CD4-positive, CD25-positive, alpha-beta regulatory T cell (primary cell): ENCODE data around the gene RPL26. TPM values are rescaled to one million over a fixed set of nuclear protein-coding genes. Genes with fewer than 3 reads are reported as not detected.
"Not testable (repeated sequence)": the region's sequence is repeated elsewhere in the genome, so short reads cannot be mapped to it uniquely, and the experiment has no call there.

Experiments
- ATAC-seq, 2 donors: fragments of 150-1000 bp; cut with Tn5 transposase; one replicate each; pipeline ENCODE4 v1.10.0; 2021; ENCODE audit warnings: low read depth in 2 of 2, moderate number of reproducible peaks in 2 of 2, moderate library complexity in 1 of 2
- DNase-seq, 3 donors: peaks; one replicate each; pipeline versions ENCODE4 v3.0.0 to v3.0.0-alpha.2; 2012 to 2022; ENCODE audit warnings: mixed read lengths in 1 of 3
- H3K27ac ChIP-seq: one replicate; pipeline ENCODE4 v1.7.0; 2013; ENCODE audit warnings: mild to moderate bottlenecking, low read length; ENCODE audit not compliant: insufficient read depth, poor library complexity, severe bottlenecking
- H3K27me3 ChIP-seq: one replicate; pipeline ENCODE4 v1.7.0; 2013; ENCODE audit warnings: low read length; ENCODE audit not compliant: control insufficient read depth, insufficient read depth
- H3K36me3 ChIP-seq: one replicate; pipeline ENCODE4 v1.7.0; 2013; ENCODE audit warnings: mild to moderate bottlenecking, low read length, moderate library complexity; ENCODE audit not compliant: control insufficient read depth, insufficient read depth
- H3K4me1 ChIP-seq: 2 replicates; pipeline ENCODE4 v1.7.0; 2013; ENCODE audit warnings: mild to moderate bottlenecking, low read length; ENCODE audit not compliant: insufficient read depth, control insufficient read depth, poor library complexity, severe bottlenecking
- H3K4me3 ChIP-seq: one replicate; pipeline ENCODE4 v1.7.0; 2013; ENCODE audit warnings: low read depth, mild to moderate bottlenecking, low read length, moderate library complexity
- H3K9me3 ChIP-seq, 2 experiments: 1 replicate in 1 of 2; 2 replicates in 1 of 2; pipeline ENCODE4 v1.7.0; 2013; ENCODE audit warnings: low read length in 2 of 2, mild to moderate bottlenecking in 1 of 2, moderate library complexity in 1 of 2; ENCODE audit not compliant: control insufficient read depth in 2 of 2
- H3K27ac Mint-ChIP-seq, 3 donors: one replicate each; pipeline ENCODE4 v1.8.0; 2020 to 2022; ENCODE audit warnings: mild to moderate bottlenecking in 3 of 3, mixed read lengths in 3 of 3, moderate library complexity in 2 of 3
- H3K27me3 Mint-ChIP-seq: one replicate; pipeline ENCODE4 v1.8.0; 2022; ENCODE audit warnings: mild to moderate bottlenecking, mixed read lengths
- H3K36me3 Mint-ChIP-seq: one replicate; pipeline ENCODE4 v1.8.0; 2020; ENCODE audit warnings: mixed read lengths
- H3K4me1 Mint-ChIP-seq, 4 donors: one replicate each; pipeline ENCODE4 v1.8.0; 2020 to 2022; ENCODE audit warnings: mixed read lengths in 4 of 4, mild to moderate bottlenecking in 1 of 4
- H3K4me3 Mint-ChIP-seq, 4 donors: one replicate each; pipeline ENCODE4 v1.8.0; 2020 to 2022; ENCODE audit warnings: mild to moderate bottlenecking in 4 of 4, mixed read lengths in 4 of 4, moderate library complexity in 3 of 4
- H3K9me3 Mint-ChIP-seq, 7 donors: one replicate each; pipeline ENCODE4 v1.8.0; 2020 to 2022; ENCODE audit warnings: mixed read lengths in 7 of 7, mild to moderate bottlenecking in 3 of 7, moderate library complexity in 2 of 7
- polyA plus RNA-seq, 4 donors: library from polyadenylated mRNA; unstranded; fragments of 300-500 nt; fragmentation: Illumina TruSeq; gene quantifications; one replicate each; pipeline ENCODE4 v1.2.3, GENCODE V29; 2021
- total RNA-seq: library from RNA; stranded (reverse); gene quantifications from one replicate; pipeline ENCODE4 v1.2.3, GENCODE V29; 2022

The RPL26 gene
- total and polyA plus RNA-seq, 5 donors from 2014 or later: 1,483 to 2,192 (median 1,806) TPM

DNA sequence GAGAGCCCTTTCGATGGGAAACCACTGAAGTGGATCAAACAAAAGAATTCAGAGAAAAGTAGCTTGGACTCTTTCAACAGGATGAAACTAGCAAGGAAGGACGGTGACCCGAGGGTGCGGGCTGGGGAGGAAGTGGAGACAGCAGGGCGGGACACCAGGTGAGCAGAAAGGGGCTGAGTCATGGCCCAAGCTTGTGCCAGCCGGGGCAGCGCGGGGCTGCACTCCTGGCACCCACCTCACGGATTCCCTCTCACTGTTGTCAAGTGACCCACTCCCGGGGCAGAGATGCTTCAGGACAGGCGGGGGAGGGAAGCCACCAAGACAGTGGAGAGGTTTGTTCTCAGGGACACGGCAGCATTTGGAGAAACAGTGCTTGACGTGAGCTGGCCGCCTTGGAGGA lies 25.4 kb upstream of the RPL26 start:
- Histone ChIP-seq H3K4me3 (no peak overlapping the region), H3K9me3 (no peaks in the 10 kb centered on the region), H3K36me3 (no peaks in the 10 kb centered on the region), H3K27ac (no peak overlapping the region), H3K4me1 (no peaks in the 10 kb centered on the region), H3K27me3 (peaks cover 3% of the 10 kb centered on the region)
- Mint-ChIP-seq H3K36me3 (no peaks in the 10 kb centered on the region), H3K4me3 (no peak overlapping the region), H3K27ac (no peak overlapping the region), H3K27me3 (peaks cover 27% of the 10 kb centered on the region), H3K9me3 (peaks cover 0 to 2% (median 0%) of the 10 kb centered on the region in 7 donors), H3K4me1 (peaks cover 0 to 8% (median 5%) of the 10 kb centered on the region in 4 donors)
- no peak for ATAC-seq
- peak in 1 of 3 donors; percentile 32 for DNase-seq

DNA sequence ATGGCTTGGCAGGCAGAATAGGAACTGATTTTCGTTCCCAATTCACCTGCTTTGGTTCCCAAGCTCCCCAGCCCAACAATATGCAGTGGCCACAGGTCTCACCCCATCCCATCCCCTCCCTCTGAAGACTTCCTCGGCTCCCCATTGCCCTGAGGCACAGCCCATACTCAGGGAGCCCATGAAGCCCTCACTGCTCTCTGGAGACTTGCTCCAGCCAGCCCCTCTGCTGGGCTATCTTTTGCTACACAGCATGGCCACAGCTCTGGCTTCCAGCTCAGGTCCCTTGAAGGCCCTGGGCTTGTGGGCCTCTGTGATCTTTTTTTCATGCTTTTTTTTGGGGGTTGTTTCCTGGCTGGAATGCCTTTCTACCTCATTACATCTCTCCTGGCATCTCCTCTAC lies 23.2 kb upstream of the RPL26 start:
- Histone ChIP-seq H3K4me3 (no peak overlapping the region), H3K27ac (no peak overlapping the region), H3K27me3 (peaks cover 7% of the 10 kb centered on the region), H3K9me3 (no peaks in the 10 kb centered on the region), H3K4me1 (no peaks in the 10 kb centered on the region), H3K36me3 (no peaks in the 10 kb centered on the region)
- H3K4me3 Mint-ChIP-seq: no peak overlapping the region
- H3K36me3 Mint-ChIP-seq: no peaks in the 10 kb centered on the region
- H3K27me3 Mint-ChIP-seq: peaks cover 23% of the 10 kb centered on the region
- DNase-seq (no peak), ATAC-seq (no peak)
- H3K9me3 Mint-ChIP-seq: peaks cover 0 to 1% (median 0%) of the 10 kb centered on the region in 7 donors
- H3K27ac Mint-ChIP-seq: no peak overlapping the region
- peaks cover 0 to 6% (median 2%) of the 10 kb centered on the region in 4 donors for H3K4me1 Mint-ChIP-seq

DNA sequence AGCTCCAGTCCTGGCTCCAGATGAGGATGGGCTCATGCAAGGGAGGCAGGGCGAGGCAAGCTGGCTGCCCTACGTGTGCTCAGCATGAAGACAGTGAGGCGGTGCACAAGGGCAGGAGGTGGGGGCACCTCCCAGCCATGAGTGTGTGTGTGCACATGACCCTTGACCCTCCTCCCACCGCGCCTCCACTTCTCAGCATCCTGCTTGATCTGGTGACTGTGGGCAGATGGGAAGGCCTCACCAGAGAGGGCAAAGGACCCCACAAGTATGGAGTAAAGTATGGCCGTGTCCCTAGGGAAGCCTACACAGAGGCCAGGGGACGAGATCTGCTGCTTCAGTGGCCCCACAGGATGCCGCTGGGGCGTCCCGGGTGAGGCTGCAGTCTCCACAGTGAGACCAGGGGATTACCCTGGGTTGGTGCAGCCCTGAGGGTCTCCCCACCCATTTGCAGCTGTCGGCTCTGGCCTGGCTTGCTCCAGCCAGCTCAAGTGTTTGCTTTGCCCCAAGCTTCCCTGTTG lies 22.6 kb upstream of the RPL26 start:
- no peaks in the 10 kb centered on the region for H3K36me3 Mint-ChIP-seq
- H3K9me3 ChIP-seq: no peaks in the 10 kb centered on the region
- no peaks in the 10 kb centered on the region for H3K36me3 ChIP-seq
- H3K4me3 ChIP-seq: no peak overlapping the region
- H3K9me3 Mint-ChIP-seq: peaks cover 0 to 1% (median 0%) of the 10 kb centered on the region in 7 donors
- DNase-seq (no peak), ATAC-seq (no peak)
- peaks cover 21% of the 10 kb centered on the region for H3K27me3 Mint-ChIP-seq
- H3K4me1 ChIP-seq: no peaks in the 10 kb centered on the region
- no peak overlapping the region for H3K27ac Mint-ChIP-seq
- peaks cover 7% of the 10 kb centered on the region for H3K27me3 ChIP-seq
- H3K27ac ChIP-seq: no peak overlapping the region
- peaks cover 0 to 6% (median 2%) of the 10 kb centered on the region in 4 donors for H3K4me1 Mint-ChIP-seq
- no peak overlapping the region for H3K4me3 Mint-ChIP-seq

DNA sequence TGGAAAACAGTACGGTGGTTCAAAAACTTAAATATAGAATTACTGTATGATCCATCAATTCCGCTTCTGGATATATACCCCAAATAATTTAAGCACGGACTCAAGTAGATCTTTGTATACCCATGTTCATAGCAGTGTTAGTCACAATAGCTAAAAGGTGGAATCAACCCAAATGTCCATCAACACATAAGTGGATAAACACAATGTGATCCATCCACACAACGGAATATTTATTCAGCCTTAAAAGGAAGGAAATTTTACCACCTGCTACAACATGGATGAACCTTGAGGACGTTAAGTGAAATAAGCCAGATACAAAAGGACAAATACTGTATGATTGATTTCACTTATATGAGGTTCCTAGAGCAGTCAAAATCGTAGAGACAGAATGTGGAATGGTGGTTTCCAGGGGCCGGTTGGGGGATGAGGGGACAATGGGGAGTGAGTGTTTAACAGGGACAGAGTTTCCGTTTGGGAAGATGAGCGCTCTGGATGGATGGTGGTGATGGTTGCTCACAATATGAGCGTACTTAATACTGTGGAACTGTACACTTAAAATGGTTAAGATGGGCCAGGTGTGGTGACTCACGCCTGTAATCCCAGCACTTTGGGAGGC lies 20.0 kb upstream of the RPL26 start:
- Mint-ChIP-seq H3K4me1 (no peaks in the 10 kb centered on the region), H3K27ac (no peak overlapping the region), H3K4me3 (no peak overlapping the region), H3K9me3 (peaks cover 0 to 1% (median 0%) of the 10 kb centered on the region in 7 donors), H3K36me3 (no peaks in the 10 kb centered on the region), H3K27me3 (peaks cover 19% of the 10 kb centered on the region)
- Histone ChIP-seq H3K4me1 (no peaks in the 10 kb centered on the region), H3K27ac (no peak overlapping the region), H3K4me3 (no peak overlapping the region), H3K36me3 (no peaks in the 10 kb centered on the region), H3K27me3 (peaks cover 7% of the 10 kb centered on the region), H3K9me3 (no peaks in the 10 kb centered on the region)
- DNase-seq: no peak
- no peak for ATAC-seq

DNA sequence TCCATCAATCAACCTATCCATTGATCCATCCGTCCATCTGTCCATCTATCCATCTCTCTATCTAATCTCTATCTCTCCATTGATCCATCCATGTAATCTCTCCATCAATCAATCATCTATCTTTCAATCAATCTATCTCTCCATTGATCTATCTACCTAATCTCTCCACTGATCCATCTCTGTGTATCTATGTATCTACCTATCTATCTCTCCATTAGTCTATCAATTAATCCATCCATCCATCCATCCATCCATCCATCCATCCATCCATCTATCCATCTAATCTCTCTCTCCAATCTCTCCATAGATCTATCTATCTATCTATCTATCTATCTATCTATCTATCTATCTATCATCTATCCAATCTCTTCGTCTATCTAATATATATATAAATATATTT lies 18.1 kb upstream of the RPL26 start:
- H3K36me3 Mint-ChIP-seq: no peaks in the 10 kb centered on the region
- H3K9me3 ChIP-seq: no peaks in the 10 kb centered on the region
- no peaks in the 10 kb centered on the region for H3K4me1 Mint-ChIP-seq
- peaks cover 10% of the 10 kb centered on the region for H3K27me3 ChIP-seq
- no peak overlapping the region for H3K27ac Mint-ChIP-seq
- no peak overlapping the region for H3K27ac ChIP-seq
- H3K27me3 Mint-ChIP-seq: peaks cover 20% of the 10 kb centered on the region
- DNase-seq (no peak), ATAC-seq (no peak)
- no peaks in the 10 kb centered on the region for H3K4me1 ChIP-seq
- peaks cover 0 to 1% (median 0%) of the 10 kb centered on the region in 7 donors for H3K9me3 Mint-ChIP-seq
- no peak overlapping the region for H3K4me3 ChIP-seq
- no peaks in the 10 kb centered on the region for H3K36me3 ChIP-seq
- no peak overlapping the region for H3K4me3 Mint-ChIP-seq

DNA sequence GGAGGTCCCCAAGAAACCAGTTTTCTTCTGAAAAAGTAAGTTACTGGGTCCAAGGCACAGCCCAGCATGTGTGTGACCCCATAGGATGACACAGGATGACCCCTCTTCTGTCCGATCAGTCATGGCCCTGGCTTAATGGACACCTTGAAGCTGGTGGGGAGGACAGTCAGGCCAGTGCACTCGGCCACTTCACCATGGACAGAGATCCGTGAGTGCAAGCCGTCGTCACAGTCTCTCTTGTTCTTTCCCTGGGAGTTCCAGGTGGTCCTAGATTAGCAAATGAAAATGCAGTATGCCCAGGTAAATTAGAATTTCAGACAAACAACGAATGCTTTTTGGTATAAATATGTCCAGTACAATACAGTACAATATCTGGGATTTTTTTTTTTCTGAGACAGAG lies 16.0 kb upstream of the RPL26 start:
- ATAC-seq: no peak
- no peaks in the 10 kb centered on the region for H3K9me3 ChIP-seq
- H3K27ac ChIP-seq: no peak overlapping the region
- H3K4me3 ChIP-seq: no peak overlapping the region
- H3K27me3 Mint-ChIP-seq: peaks cover 34% of the 10 kb centered on the region
- peaks cover 2% of the 10 kb centered on the region for H3K4me1 ChIP-seq
- no peak overlapping the region for H3K27ac Mint-ChIP-seq
- no peaks in the 10 kb centered on the region for H3K36me3 Mint-ChIP-seq
- H3K9me3 Mint-ChIP-seq: peaks cover 0 to 1% (median 0%) of the 10 kb centered on the region in 7 donors
- peaks cover 0 to 10% (median 5%) of the 10 kb centered on the region in 4 donors for H3K4me1 Mint-ChIP-seq
- H3K4me3 Mint-ChIP-seq: no peak overlapping the region
- H3K27me3 ChIP-seq: peaks cover 10% of the 10 kb centered on the region
- DNase-seq: no peak
- no peaks in the 10 kb centered on the region for H3K36me3 ChIP-seq

DNA sequence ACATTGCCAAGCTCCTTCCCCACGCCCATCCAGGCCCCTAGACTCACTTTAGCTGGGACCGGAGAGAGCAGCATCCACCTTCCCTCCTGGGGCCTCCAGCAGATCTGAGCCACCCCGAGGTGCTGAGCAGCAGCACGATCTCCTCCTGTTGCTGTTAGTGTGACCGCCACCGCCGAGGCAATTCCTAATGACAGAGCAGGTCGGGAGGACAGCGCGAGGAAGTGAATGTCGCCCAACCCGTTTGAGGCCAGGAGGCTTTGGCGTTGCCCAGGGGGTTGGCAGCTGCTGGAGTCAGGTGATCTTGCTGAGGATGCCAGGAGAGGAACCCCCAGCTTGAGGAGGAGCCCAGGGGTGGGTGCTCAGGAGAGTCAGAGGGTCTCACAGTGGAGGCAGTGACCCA lies 14.6 kb upstream of the RPL26 start, which contains the start of gene RNF222:
Gene RNF222, minus strand, starts transcription at position 192 of the 400 bp plus-strand sequence. CDS start 4,366 bp downstream, outside the sequence.
- no peak for DNase-seq
- no peak for ATAC-seq
- no peak within 1 kb of the TSS for H3K4me3 ChIP-seq
- peaks cover 0 to 1% (median 0%) of the 10 kb centered on the region in 7 donors for H3K9me3 Mint-ChIP-seq
- H3K4me3 Mint-ChIP-seq: no peak within 1 kb of the TSS
- peaks cover 13% of the 10 kb centered on the region for H3K4me1 ChIP-seq
- peaks cover 28% of the 10 kb centered on the region for H3K27me3 Mint-ChIP-seq
- H3K27ac ChIP-seq: no peak within 1 kb of the TSS
- H3K27ac Mint-ChIP-seq: peak within 1 kb of the TSS in 1 of 3 donors; percentile 78
- no peaks in the 10 kb centered on the region for H3K36me3 Mint-ChIP-seq
- no peaks in the 10 kb centered on the region for H3K9me3 ChIP-seq
- H3K4me1 Mint-ChIP-seq: peaks cover 0 to 15% (median 12%) of the 10 kb centered on the region in 4 donors
- H3K36me3 ChIP-seq: no peaks in the 10 kb centered on the region
- H3K27me3 ChIP-seq: peaks cover 10% of the 10 kb centered on the region

DNA sequence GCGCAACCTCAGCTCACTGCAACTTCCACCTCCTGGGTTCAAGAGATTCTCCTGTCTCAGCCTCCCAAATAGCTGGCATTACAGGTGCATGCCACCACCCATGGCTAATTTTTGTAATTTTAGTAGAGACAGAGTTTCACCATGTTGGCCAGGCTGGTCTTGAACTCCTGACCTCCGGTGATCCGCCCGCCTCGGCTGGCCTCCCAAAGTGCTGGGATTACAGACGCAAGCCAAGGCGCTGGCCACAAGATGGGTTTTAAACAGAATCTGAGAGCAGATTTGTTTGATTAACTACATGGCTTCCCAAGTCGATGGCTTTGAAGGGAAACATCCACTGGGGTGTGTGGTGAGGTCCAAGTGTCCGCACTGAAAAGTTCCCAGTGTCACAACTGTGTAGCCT lies 11.5 kb upstream of the RPL26 start:
- H3K4me3 ChIP-seq, DNase-seq, H3K27ac ChIP-seq, H3K9me3 ChIP-seq, H3K36me3 Mint-ChIP-seq, ATAC-seq, H3K4me3 Mint-ChIP-seq, H3K9me3 Mint-ChIP-seq, H3K36me3 ChIP-seq, H3K27me3 ChIP-seq: not testable (repeated sequence)
- H3K4me1 Mint-ChIP-seq: peaks cover 0 to 19% (median 14%) of the 10 kb centered on the region in 4 donors
- peak overlapping the region in 2 of 3 donors; percentile 51 to 97 for H3K27ac Mint-ChIP-seq
- peaks cover 28% of the 10 kb centered on the region for H3K27me3 Mint-ChIP-seq
- H3K4me1 ChIP-seq: peaks cover 13% of the 10 kb centered on the region
